SK-N-SH (cell line): Measurements from ENCODE around the gene ZFYVE21.

Experiments
- CTCF ChIP-seq: fragments of 200-600 bp; sonication (generic); IDR thresholded peaks from 2 replicates; pipeline ENCODE4 v1.6.1; 2017; ENCODE audit warnings: antibody characterized with exemption, mild to moderate bottlenecking, moderate library complexity
- EP300 ChIP-seq, 2 experiments: IDR thresholded peaks; 2 replicates each; pipeline versions ENCODE4 v1.4.0 to v1.6.1; 2012; ENCODE audit warnings: borderline replicate concordance in 1 of 2, low read depth in 1 of 2, low read length in 1 of 2
- FOSL2 ChIP-seq: IDR thresholded peaks from 2 replicates; pipeline ENCODE4 v1.4.0; 2012; ENCODE audit warnings: low read depth, mild to moderate bottlenecking, moderate library complexity, borderline replicate concordance
- GATA2 ChIP-seq: sonication (generic); formaldehyde crosslinking; IDR thresholded peaks from 2 replicates; pipeline ENCODE4 v1.5.0; 2020; ENCODE audit warnings: mild to moderate bottlenecking, missing genetic modification reagents
- NFIC ChIP-seq: IDR thresholded peaks from 2 replicates; pipeline ENCODE4 v1.4.0; 2012; ENCODE audit warnings: borderline replicate concordance
- PBX3 ChIP-seq: IDR thresholded peaks from 2 replicates; pipeline ENCODE4; 2012
- POLR2AphosphoS5 ChIP-seq: IDR thresholded peaks from 2 replicates; pipeline ENCODE4 v1.6.1; 2012; ENCODE audit warnings: low read depth, low read length
- REST ChIP-seq: IDR thresholded peaks from 2 replicates; pipeline ENCODE4 v1.6.1; 2012; ENCODE audit warnings: mild to moderate bottlenecking, low read depth, low read length, moderate library complexity
- SIN3A ChIP-seq: IDR thresholded peaks from 2 replicates; pipeline ENCODE4 v1.6.1; 2012; ENCODE audit warnings: low read depth, mild to moderate bottlenecking, low read length, moderate library complexity, borderline replicate concordance
- TEAD4 ChIP-seq: IDR thresholded peaks from 2 replicates; pipeline ENCODE4 v1.4.0; 2012; ENCODE audit warnings: mild to moderate bottlenecking, borderline replicate concordance; ENCODE audit not compliant: insufficient read depth
- USF2 ChIP-seq: fragments of 150-350 bp; IDR thresholded peaks from 2 replicates; pipeline ENCODE4 v1.6.1; 2017; ENCODE audit warnings: antibody characterized with exemption, low read length, low read depth, borderline replicate concordance
- ZBTB33 ChIP-seq: IDR thresholded peaks from 2 replicates; pipeline ENCODE4 v1.4.0; 2012; ENCODE audit warnings: low read depth, borderline replicate concordance

- TF ChIP-seq CTCF (no peak), GATA2 (CRISPR knock-in tag) (no peak), FOSL2 (no peak), REST (no peak), USF2 (no peak), ZBTB33 (no peak), POLR2AphosphoS5 (no peak), SIN3A (no peak), TEAD4 (no peak), NFIC (no peak), PBX3 (no peak), EP300 (IDR thresholded peaks at IDR 0.05; ENCODE audit: borderline replicate concordance in 1 of 2, low read depth in 1 of 2, low read length in 1 of 2) (no peak)
These were observed 42.6 kb downstream of the ZFYVE21 start for GRCh38 chr14:103758059-103758776.
